Tibial artery (tissue), 4 donors: ENCODE measurements around the gene TBCA.

Experiments
- DNase-seq, 2 donors: peaks; one replicate each; pipeline ENCODE4 v3.0.0-alpha.2; 2019
- H3K27ac ChIP-seq, 2 donors: fragments of 200-600 bp; sonication (generic) in 1 of 2; 1 replicate in 1 of 2; 2 replicates in 1 of 2; pipeline ENCODE4 v1.5.1; 2018 to 2019; ENCODE audit warnings: mild to moderate bottlenecking in 1 of 2
- H3K27me3 ChIP-seq, 2 donors: fragments of 200-600 bp; sonication (generic) in 1 of 2; one replicate each; pipeline versions ENCODE4 v1.5.1 to v1.6.0; 2016 to 2019
- H3K36me3 ChIP-seq, 3 donors: fragments of 200-600 bp; sonication (generic) in 2 of 3; one replicate each; pipeline ENCODE4 v1.5.1; 2016 to 2019; ENCODE audit warnings: mild to moderate bottlenecking in 2 of 3
- H3K4me1 ChIP-seq, 4 donors: fragments of 200-600 bp; sonication (generic) in 2 of 4; 1 replicate in 3 of 4; 2 replicates in 1 of 4; pipeline ENCODE4 v1.5.1; 2016 to 2019
- H3K4me3 ChIP-seq, 2 donors: fragments of 200-600 bp; sonication (generic) in 1 of 2; 1 replicate in 1 of 2; 2 replicates in 1 of 2; pipeline ENCODE4 v1.5.1; 2018 to 2019; ENCODE audit warnings: mild to moderate bottlenecking in 2 of 2
- H3K9me3 ChIP-seq, 3 donors: fragments of 200-600 bp; sonication (generic) in 1 of 3; one replicate each; pipeline ENCODE4 v1.5.1; 2016 to 2019
- intact Hi-C: fragments of 100-400 bp; cut with DNase I; formaldehyde crosslinking; loops from one replicate; pipeline ENCODE4 v1.15.0; 2023; ENCODE audit warnings: low total_unique reads
- TF ChIP-seq, protein P1 (sequence below), 2 experiments: fragments of 200-600 bp in 1 of 2; fragments of 450-650 bp in 1 of 2; IDR thresholded peaks; one replicate each; pipeline ENCODE4 v1.5.1; 2017 to 2019; ENCODE audit warnings: antibody characterized with exemption in 2 of 2, mild to moderate bottlenecking in 1 of 2, moderate library complexity in 1 of 2

Gene TBCA

DNA sequence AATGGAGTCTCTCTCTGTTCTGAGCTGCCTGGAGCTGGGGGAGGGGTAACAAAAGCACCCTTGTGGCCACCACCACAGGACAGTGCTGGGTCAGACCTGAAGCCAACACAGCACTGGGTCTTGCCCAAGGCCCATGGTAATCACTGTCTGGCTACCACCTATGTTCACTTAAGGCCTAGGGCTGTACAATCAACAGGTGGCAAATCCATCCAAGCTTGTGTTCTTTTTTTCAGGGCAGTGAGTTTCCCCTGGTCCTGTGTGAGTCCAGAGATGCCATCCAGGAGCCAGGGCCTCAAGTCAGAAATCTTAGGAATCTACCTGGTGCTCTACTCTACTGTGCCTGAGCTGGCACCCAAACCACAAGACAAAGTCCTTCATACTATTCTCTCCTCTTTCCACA, 117.5 kb downstream of the TBCA start:
- H3K9me3 ChIP-seq = no peaks in the 10 kb centered on the region
- no peak overlapping the region for H3K27ac ChIP-seq
- TF ChIP-seq, protein P1, sequence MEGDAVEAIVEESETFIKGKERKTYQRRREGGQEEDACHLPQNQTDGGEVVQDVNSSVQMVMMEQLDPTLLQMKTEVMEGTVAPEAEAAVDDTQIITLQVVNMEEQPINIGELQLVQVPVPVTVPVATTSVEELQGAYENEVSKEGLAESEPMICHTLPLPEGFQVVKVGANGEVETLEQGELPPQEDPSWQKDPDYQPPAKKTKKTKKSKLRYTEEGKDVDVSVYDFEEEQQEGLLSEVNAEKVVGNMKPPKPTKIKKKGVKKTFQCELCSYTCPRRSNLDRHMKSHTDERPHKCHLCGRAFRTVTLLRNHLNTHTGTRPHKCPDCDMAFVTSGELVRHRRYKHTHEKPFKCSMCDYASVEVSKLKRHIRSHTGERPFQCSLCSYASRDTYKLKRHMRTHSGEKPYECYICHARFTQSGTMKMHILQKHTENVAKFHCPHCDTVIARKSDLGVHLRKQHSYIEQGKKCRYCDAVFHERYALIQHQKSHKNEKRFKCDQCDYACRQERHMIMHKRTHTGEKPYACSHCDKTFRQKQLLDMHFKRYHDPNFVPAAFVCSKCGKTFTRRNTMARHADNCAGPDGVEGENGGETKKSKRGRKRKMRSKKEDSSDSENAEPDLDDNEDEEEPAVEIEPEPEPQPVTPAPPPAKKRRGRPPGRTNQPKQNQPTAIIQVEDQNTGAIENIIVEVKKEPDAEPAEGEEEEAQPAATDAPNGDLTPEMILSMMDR (IDR thresholded peaks at IDR 0.05) = no peak
- peaks cover 0 to 6% of the 10 kb centered on the region in 2 donors for H3K27me3 ChIP-seq
- no peaks in the 10 kb centered on the region for H3K4me1 ChIP-seq
- intact Hi-C loops = no loop called here
- H3K4me3 ChIP-seq = no peak overlapping the region
- no peak for DNase-seq
- H3K36me3 ChIP-seq = no peaks in the 10 kb centered on the region

DNA sequence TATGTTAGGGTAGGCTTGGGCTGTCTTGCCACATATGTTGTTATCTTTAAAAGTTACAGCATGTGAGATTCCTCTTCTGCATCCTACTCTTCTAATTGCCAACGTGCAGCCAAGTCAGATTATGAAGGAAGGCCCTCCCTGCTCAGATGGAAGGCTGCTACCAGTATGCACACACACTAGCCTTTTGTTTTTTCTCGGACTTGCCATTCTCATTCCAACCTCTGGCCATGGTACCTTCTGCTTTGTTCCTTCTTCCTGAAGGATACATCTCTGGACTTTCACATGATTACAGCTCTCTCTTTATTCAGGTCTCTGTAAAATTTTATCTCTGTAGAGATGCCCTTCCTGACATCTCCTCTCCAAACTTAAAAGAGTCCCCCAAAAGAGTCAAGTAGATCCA, 124.8 kb downstream of the TBCA start:
- H3K36me3 ChIP-seq = no peaks in the 10 kb centered on the region
- no peak overlapping the region for H3K27ac ChIP-seq
- intact Hi-C loops = no loop called here
- H3K27me3 ChIP-seq = peaks cover 0 to 25% of the 10 kb centered on the region in 2 donors
- TF ChIP-seq, protein P1 (IDR thresholded peaks at IDR 0.05) = no peak
- H3K9me3 ChIP-seq = no peaks in the 10 kb centered on the region
- H3K4me1 ChIP-seq = no peaks in the 10 kb centered on the region
- no peak overlapping the region for H3K4me3 ChIP-seq
- DNase-seq = no peak

DNA sequence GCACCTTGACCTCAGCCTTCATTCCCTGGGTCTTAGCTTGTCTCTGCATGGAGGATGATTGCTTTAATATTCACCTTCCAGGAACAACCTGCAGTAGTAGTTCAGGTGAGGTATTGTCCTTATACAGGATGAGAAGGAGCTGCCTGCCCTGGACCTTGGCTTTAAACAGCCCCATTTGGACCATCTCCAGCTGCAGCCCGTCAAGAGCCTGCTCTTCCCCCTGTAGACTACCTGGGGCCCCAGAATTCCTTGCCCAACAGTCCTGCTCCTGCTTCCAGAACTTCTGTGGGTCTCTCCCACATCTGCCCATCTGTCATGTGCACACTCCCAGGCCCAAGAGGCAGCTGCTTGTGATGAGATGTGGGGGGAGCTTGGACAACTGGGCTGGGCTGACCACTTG, 125.5 kb downstream of the TBCA start:
- Histone ChIP-seq H3K9me3 (no peaks in the 10 kb centered on the region), H3K4me1 (peaks cover 0 to under 1% (median under 1%) of the 10 kb centered on the region in 4 donors), H3K36me3 (no peaks in the 10 kb centered on the region), H3K27ac (no peak overlapping the region), H3K4me3 (no peak overlapping the region), H3K27me3 (peaks cover 0 to 32% of the 10 kb centered on the region in 2 donors)
- intact Hi-C loops = no loop called here
- TF ChIP-seq, protein P1 (IDR thresholded peaks at IDR 0.05) = no peak
- DNase-seq = no peak

DNA sequence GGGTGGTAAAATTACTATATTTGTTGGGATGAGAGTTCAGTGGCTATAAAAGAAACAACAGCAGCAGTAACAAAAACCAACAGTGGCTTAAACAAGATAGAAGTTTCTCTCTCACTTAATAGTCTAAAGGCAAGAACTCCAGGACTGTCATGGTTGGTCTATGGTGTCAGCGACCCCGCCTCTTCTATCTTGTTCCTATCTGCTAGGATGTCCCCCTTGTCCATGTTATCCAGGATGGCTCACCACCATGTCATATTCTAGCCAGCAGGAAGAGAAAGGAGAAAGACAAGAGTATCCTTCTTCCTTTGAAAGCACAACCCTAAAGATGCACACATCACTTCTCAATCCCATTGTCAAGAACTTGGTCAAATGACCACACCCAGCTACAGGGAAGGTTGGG, 126.4 kb downstream of the TBCA start:
- H3K27me3 ChIP-seq = peaks cover 0 to 41% of the 10 kb centered on the region in 2 donors
- TF ChIP-seq, protein P1 (IDR thresholded peaks at IDR 0.05) = no peak
- H3K36me3 ChIP-seq = no peaks in the 10 kb centered on the region
- H3K9me3 ChIP-seq = no peaks in the 10 kb centered on the region
- peaks cover 0 to 10% (median 7%) of the 10 kb centered on the region in 4 donors for H3K4me1 ChIP-seq
- no peak for DNase-seq
- intact Hi-C loops = loop anchor here (10.0 kb wide), 1 partner anchor 135 kb away; no protein-coding TSS in a partner anchor
- H3K27ac ChIP-seq = no peak overlapping the region
- no peak overlapping the region for H3K4me3 ChIP-seq

DNA sequence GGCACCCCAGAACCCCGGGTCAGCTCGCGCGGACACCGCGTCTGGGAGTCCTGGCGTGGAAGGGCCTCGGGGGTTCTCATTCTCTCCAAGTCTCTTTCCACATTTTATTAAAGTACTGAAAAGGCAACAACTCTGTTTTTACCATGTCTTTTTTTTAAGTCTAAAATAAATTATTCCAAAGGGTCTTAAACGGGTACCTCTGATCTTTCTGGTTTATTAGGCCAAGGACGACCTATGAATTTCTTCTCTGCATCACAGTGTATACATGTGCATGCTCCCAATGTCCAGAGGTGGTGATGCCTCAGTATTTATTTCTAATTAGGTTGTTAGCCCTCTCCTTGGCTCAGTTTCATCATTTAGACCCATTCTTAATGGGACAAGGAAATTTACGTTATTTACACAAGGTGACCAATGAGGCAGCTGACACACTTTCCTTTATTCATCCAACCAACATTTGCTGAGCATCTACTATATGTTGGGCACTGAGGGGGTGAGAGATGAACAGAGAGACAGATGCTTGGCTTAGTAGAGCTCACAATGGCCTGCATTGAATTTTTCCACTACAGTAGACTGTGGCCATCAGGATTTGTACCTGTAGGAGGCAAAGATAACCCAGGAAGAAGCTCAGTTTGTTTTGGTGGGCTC, 130.0 kb downstream of the TBCA start:
- TF ChIP-seq, protein P1 (IDR thresholded peaks at IDR 0.05) = no peak
- Histone ChIP-seq H3K36me3 (no peaks in the 10 kb centered on the region), H3K4me3 (no peak overlapping the region), H3K27ac (no peak overlapping the region), H3K4me1 (peaks cover 0 to 24% (median 12%) of the 10 kb centered on the region in 4 donors), H3K9me3 (no peaks in the 10 kb centered on the region), H3K27me3 (peaks cover 20 to 69% of the 10 kb centered on the region in 2 donors)
- DNase-seq = no peak
- intact Hi-C loops = loop anchor here (10.0 kb wide), 1 partner anchor 139 kb away; no protein-coding TSS in a partner anchor
